Hematopoietic multipotent progenitor cell treated with erythropoietin and hydrocortisone succinate and interleukin-3 and kit ligand, for 4 days (in vitro differentiated cells): ENCODE measurements around the gene BRI3.

Experiments
- DNase-seq: peaks from one replicate; pipeline ENCODE4 v3.0.0-alpha.2; 2015

Gene BRI3

DNA sequence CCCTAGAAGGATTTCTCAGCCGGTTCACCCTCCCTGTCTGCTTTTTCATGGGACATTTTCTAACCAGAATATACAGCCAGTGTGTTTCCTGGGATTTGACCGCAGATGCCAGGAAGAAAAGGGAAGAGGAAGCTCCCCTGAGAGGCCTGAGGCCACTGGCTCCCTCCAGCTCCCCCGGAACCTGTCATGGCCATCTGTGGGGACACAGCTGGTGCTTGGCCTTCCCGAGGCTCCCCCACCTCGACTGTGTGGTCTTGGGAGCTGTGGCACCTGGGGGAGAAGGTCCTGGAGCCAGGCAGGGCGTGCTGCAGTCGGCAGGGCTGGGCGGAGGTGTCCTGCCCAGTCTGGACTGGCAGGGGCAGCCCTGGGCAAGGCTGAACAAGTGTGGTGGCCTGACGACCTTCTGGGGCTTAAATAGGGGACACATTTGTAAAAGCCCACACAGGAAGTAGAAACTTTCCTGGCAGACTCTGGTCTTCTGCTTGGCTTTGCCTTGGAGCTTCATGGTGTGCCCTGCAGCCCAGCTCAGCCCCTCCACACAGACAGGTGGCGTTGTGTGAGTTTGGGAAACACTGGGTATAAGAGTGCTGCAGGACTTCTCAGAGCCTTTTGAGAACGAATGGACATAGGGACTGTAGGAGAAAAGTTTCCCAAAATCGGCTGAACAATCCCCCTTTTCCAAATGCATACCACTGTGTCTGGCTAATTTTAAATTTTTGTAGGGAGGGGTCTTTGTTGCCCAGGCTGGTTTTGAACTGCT is 6.8 kb downstream of the BRI3 start:
- no peak for DNase-seq

- no peak for DNase-seq
These were observed 7.9 kb downstream of the BRI3 start for GRCh38 chr7:98289333-98289875.

DNA sequence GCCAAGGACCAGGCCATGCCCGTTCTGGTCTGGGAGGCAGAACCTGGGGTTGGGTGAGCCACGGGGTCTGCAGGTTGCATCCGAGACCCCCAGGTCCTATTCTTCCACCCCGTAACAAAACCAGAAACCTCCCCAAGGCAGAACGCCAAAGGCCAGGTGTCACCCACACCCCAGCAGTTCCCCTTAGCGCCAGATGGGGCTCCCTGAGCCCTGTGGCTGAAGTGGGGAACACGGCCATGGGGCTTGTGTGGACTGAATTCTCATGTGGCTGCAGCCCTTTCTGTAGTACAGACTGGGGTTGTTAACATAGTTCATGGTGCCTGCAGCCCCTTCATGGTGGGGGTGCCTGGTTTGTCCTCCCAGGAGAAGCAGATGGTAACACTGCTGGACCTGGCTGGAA is 10.2 kb downstream of the BRI3 start:
- DNase-seq: no peak

DNA sequence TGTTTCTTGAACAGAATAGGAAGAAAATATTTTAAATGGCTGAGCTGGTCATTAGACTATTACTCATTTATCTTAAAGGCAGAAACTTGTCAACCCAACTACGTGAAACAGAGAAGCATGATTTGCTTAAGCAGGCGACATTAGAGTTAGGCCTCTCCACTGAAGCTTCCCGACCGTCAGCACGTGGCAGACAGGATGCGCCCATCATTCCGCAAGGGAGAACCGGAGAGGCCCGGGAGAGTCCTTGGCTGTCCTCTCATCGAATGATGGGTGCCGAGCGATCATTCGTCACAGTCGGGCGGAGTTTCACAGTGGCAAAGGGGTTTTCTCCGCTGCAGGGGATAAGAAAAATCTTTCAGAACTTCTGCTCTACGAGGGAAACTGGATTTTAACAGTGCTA is 11.8 kb downstream of the BRI3 start:
- no peak for DNase-seq

- no peak for DNase-seq
These were observed 12.3 kb downstream of the BRI3 start for GRCh38 chr7:98293746-98294145.

GRCh38 chr7:98294326-98294725 is 12.8 kb downstream of the BRI3 start:
- no peak for DNase-seq

DNA sequence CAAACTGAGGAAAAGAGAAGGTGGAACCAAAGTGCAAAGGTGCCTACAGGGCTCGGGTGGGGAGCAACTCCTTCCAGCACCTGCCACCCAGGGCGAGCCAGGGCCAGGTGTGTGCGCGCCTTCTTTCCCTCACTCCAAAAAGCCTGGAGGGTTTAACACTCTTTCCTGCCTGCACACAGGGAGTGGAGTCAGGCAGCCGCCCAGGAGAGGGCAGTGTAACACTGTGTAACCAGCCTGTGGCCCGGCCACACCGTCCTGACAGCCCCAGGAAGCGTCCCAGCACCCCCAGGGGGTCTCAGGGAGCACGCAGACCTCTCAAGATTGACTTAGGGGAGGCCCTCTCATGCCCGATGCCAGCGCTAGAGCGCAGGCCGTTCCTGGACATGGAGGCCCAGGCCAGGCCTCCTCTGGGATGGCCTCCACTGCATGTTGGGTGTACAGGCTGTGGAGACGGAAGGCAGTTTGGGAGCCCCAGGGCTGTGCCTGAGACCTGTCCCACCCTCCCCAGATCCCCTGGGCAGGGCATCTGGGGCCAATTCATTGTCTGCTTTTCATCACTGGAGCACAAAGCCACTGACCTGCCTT is 13.4 kb downstream of the BRI3 start:
- DNase-seq: peak; percentile 70

- DNase-seq: no peak
These were observed 14.1 kb downstream of the BRI3 start for GRCh38 chr7:98295467-98296192.

DNA sequence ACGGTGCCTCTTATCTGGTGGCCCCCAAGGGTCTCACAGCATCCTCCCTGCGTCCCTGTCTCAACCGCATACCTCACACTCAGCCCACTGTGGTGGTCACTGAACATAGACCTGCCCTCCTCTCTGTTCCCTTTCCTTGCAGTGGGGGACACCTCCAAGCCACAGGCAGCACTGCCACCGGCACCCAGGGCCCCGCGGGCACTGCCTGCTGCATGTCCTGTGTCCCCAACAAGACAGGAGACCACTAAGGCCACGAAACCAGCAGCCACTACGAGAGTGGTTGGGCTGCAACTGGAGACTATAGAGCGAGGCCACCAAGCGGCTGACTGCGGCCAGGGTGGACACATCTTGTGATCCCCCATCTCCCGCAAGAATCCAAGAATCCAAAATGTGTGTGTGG is 15.3 kb downstream of the BRI3 start:
- no peak for DNase-seq

DNA sequence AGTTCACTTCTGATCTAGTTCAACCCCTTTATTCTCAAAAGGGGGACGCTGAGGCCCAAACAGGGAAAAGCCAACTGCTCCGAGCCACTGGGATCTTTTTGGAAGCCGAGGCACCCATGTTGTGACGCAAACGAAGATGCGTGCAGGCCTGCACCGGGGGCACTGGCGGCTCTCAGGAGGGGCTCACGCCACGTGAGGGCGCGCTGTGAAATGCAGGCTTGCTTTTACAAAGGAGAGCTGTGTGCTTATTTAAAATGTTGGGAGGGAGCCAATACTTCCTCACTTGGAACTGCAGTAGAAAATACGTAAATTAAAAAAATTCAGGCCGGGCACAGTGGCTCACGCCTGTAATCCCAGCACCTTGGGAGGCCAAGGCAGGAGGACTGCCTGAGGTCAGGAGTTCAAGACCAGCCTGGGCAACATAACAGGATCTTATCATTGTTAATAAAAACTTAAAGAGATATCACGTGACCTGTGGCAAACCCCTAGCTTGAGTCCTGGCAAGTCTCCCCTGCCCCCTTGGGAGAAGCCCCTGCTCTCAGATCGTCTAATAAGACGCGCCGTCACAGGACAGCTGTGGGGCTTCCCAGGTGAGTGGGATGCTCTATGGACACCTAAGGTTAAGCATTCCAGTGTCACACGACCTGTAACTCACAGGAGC is 16.3 kb downstream of the BRI3 start:
- no peak for DNase-seq

DNA sequence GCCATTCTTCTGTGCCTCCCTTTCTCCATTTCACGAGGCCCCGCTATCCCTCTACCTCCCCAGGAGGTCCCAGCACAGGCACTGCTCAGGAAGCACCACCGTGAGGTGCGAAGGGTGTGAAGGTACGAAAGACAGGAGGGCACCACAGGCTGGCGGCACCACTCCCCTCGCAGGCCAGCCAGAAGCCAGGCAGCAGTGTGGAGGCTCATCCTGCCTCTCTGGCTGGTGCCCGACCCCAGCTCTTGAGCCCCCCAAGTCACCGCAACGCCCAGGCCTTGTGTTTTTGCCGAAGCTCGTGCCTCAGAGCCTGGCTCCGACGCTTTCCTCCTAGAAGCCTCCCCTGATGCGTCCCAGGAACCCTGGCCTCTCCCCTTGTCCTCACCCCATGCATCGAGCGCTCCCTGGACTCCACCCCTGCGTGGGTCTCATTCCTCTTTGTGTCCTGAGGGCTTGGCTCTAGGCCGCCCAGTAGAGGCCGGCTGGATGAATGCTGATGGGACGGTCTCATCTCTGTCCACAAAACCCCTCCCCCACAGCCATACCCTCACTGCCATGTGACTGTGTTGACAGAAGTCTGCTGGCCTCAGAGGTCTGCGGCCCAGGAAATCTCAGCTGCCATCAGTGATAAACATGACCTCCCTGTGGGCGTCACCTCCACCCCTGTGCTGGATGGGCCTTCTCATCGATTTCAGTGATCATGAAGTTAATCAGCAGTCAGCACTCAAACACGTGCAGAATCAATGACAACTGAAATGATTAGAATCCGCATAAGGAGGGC is 19.3 kb downstream of the BRI3 start:
- no peak for DNase-seq

- DNase-seq: no peak
These were observed 20.4 kb downstream of the BRI3 start for GRCh38 chr7:98301693-98302470.

GRCh38 chr7:98303176-98303865 is 21.8 kb downstream of the BRI3 start:
- no peak for DNase-seq

DNA sequence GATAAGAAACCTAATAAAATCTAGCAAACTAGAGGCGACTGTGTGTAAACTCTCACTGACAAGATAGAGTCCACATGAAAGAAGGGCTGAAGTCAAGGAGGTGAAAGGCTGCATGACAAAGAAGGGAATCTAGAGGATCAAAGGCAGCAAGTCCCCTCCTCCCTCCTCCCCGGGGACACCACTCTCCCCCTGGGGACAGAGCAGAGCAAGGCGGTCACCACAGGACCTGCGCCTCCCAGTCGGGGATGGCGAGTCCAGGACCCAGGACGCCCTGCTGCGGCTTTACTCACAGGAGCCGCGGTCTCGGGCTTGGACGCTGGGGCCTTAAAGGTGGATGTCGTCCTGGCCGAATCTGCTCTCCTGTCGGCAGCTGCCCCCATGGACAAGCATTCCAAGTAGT is 22.4 kb downstream of the BRI3 start:
- DNase-seq: no peak

- DNase-seq: no peak
These were observed 24.6 kb downstream of the BRI3 start for GRCh38 chr7:98305951-98306535.

DNA sequence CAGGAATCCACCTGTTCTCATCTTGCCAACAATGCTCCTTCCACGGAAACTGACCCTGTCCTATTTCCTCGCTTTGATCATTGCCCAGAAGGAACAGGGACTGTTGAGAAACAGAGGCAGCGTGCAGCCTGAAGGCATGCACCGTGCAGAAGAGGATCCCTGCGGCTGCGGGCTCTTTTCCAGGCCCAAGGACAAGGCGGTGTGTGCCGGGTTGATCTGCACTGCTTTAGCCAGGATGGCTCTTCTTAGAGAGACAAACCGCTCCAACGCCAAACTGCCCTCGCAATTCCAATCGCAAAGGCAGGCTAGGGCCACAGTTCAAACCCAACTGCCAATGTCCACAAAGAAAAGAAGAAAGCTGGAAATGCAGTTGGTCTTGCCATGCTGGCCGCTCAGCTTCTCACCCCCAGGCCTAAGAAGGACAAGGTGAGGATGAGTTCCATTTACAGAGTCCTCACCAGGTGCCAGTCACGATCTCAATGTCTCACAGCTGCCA is 26.5 kb downstream of the BRI3 start:
- no peak for DNase-seq

DNA sequence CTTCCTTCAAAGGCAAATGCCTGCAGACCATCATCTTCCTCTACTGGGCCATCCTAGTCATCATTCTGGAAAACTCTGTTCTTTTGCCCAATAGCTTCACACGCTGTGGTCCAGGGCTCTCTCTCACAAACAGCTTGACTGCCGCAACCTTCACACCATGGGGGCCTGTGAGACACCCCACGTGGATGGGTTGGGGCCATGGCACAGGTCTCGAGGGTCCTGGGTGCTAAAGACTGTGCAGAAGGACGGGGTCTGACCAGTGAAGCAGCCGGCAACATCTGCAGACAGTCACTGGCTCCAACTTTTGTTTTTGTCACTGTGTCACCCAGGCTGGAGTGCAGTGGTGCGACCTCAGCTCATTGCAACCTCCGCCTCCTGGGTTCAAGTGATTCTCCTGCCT is 28.1 kb downstream of the BRI3 start:
- DNase-seq: no peak

DNA sequence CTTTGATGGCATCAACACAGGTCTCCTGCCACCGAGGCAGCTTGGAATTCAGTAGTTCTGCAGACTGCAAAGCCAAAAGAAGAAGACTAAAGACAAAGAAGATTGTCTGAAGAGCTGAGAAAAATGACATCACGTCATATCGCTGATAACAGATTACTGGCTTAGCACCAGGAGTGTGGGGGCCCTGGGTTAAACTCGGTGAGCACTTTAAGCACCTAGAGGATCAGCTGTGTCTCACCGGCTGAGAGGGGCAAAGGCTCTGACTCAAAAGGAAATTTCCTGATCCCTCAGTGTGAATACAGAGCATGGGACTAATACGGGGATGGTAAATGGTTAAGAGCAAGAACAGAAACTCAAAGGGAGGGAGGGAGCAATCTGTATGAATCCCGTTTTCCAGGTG is 30.7 kb downstream of the BRI3 start:
- no peak for DNase-seq

GRCh38 chr7:98314469-98314868 is 33.0 kb downstream of the BRI3 start:
- DNase-seq: peak; percentile 16

DNA sequence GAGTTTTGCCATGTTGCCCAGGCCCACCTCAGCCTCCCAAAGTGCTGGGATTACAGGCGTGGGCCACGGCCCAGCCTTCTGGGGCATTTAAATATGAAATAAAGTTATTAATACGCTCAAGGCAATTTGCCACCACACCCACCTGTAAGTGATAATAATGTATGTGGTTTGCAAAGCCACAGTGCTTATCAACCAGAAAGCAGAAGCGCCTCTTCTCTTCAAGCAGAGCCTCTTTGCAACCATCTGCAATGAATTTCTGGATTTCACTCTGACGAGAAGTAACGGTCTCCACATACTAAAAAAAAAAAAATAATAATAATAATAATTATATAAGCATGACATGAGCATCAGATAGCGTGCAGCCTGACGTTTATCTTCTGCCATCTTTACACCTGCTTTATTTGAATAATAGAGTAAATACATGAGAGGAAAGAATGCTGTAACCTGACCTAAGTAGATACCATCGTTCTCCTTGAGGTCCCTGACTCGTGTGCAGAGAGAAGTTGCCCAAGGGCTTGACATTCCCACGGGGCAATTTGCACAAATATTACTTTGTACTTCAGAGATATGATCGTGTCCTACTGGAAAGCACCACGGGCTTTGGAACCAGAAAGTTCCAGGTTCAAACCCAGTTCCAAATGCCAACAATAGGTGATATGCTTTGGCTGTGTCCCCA is 34.0 kb downstream of the BRI3 start:
- DNase-seq: peak; percentile 88
